Measurements from ENCODE around the gene PIWIL4.
"Not testable (repeated sequence)": the region's sequence is repeated elsewhere in the genome, so short reads cannot be mapped to it uniquely, and the experiment has no call there.

The PIWIL4 gene

DNA sequence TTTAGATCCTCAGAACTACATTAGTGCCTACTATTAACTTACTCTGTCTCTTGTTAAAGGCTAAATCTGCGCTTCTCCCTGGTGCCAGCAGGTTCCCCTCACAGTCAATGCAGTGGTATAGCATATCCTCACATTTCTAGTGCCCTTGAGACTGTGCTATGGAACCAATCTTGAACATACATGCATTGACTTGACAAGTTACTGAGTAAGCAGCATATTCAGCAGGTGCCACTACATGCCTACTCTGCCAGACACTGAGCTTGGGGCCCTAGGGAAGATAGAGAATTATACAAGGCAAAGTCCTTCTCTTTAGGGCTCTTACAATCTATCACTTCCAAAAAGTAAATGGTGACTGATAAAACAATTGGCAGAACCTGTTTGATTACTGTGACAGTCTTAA lies 20.3 kb upstream of the PIWIL4 start:
- DNase-seq (ENCODE audit: low read depth, low spot score), result no peak

DNA sequence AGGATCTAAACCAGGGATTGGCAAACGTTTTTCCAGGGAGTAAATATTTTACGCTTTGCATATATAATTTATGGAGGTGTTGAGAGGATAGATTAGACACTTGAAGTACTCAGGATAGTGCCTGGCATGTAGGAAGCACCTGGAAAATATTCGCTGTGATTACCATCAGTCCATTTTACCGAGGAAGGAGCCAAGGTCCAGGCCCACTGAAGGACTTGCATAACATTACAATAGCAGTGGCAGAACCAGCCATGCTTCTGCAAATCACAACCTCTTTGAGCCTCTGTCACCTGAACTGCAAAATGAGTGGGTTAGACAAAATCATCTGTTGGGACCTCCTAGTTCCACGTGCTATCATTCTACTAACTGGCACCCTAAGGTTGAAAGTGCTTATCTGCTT lies 18.0 kb upstream of the PIWIL4 start:
- no peak for DNase-seq (ENCODE audit: low read depth, low spot score)

DNA sequence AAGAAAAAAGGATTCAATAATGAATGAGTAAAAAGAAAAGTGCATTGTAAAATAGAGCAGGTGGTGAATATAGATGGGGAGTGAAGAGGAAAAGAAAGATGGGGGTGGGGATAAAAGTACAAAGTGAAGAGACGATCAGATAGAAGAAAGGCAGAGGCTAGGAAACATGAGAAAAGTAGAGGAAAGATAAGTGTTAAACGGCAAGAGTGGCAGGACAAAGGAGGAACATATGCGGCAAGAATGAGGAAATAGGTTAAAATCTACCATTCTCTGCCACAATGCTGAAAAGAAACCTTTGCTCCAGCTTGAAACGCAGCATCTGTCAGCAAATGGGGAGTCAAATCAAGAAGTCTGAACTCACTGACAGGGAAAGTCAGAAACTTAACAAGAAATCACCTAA lies 16.7 kb upstream of the PIWIL4 start:
- no peak for DNase-seq (ENCODE audit: low read depth, low spot score)

DNA sequence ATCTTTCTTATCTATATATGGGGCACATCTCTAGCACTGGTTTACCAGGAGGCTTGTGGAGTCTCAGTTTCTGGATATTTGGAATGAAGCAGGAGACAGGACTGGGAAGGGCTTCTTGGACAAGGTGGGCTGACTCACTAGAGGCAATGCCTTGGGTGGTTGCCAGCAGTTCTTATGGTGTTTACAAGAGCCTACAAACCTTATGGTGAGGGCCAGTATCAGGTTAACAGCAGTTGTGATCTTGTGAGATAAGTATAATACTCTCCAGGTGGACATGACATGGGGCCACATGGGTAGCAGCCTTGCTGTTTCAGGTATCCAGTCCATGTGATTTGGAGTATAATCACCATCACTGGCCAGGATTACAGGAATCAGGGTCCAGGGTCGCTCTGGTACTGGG lies 13.2 kb upstream of the PIWIL4 start:
- DNase-seq (ENCODE audit: low read depth, low spot score), result no peak

DNA sequence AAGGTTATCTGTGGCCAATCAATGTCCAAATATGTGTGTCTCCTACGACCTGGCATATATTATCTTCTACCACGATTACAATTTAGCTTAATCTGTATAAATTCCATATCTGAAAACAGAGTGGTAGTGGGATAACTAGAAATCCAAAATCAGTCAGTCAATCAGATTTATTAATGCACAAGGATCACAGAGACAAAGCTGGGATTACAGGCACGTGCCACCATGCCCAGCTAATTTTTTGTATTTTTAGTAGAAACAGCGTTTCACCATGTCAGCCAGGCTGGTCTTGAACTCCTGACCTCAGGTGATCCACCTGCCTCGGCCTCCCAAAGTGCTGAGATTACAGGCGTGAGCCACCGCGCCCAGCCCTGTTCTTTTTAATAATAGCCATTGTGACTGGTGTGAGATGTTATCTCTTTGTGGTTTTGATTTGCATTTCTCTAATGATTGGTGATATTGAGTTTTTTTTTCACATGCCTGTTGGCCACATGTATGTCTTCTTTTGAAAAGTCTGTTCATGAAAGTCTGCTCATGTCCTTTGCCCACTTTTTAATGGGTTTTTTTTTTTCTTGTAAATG lies 11.3 kb upstream of the PIWIL4 start:
- DNase-seq (ENCODE audit: low read depth, low spot score), result not testable (repeated sequence)

DNA sequence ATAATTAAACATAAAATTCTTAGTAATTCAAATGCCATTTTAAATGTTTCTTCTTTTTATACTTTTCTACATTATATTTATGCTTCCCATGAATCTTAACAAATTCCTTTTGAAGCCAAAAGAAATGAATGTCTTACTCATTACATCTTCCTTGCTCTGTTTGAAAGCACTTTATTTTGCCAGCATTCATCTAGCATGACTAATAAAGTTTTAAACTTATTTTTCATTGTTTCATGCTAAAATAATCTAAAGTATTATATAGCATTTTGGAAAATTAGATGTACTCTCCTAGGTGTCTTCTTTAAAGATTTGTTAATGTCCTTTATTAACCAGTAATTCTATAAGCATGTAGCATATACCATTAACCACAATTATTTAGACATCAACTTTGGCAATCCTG lies 9.7 kb upstream of the PIWIL4 start:
- no peak for DNase-seq (ENCODE audit: low read depth, low spot score)

DNA sequence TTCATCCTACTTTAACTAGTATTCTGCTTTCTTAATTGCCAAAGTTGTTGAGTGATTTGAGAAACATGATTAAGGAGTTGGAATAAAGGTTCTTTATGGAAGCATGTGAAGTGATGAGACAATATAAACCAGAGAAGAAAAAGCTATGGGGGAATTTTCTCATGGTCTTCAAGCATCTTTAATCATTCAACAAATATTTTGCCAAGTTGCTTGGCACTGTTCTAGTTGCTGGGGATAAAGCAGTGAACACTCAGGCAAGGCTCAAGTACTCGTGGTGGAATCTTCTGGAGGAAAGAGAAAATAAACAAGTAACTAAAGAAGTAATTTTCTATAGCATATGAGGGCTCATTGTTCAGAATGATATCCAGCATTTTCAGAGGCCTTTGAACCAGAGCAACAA lies 9.2 kb upstream of the PIWIL4 start:
- DNase-seq (ENCODE audit: low read depth, low spot score), result no peak

DNA sequence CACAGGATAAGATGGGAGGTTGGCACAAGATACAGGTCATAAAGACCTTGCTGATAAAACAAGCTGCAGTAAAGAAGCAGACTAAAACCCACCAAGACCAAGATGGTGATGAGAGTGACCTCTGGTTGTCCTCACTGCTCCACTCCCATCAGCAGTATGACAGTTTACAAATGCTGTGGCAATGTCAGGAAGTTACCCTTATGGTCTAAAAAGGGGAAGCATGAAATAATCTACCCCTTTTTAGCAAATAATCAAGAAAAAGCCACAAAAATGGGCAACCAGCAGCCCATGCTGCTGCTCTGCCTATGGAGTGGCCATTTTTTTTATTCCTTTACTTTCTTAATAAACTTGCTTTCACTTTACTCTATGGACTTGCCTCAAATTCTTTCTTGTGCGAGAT lies 8.7 kb upstream of the PIWIL4 start:
- DNase-seq (ENCODE audit: low read depth, low spot score), result no peak

DNA sequence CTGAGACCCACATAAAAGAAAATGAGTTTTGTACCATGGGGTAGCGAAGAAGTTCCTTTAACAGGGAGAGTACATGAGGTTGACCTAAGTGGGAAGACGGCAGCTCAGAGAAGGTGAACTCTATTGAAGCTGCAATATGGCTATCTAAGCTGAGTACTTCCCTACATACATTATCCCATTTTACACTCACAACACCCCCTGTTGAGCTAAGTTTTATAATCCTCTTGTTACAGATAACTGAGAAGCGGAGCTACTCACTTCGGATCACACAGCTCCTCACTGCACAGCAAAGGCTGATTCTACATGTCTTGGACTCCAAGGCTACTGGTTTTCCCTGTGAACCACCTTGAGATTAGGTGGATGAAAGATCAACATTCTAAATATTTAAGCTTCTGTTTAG lies 8.2 kb upstream of the PIWIL4 start:
- DNase-seq (ENCODE audit: low read depth, low spot score), result no peak

DNA sequence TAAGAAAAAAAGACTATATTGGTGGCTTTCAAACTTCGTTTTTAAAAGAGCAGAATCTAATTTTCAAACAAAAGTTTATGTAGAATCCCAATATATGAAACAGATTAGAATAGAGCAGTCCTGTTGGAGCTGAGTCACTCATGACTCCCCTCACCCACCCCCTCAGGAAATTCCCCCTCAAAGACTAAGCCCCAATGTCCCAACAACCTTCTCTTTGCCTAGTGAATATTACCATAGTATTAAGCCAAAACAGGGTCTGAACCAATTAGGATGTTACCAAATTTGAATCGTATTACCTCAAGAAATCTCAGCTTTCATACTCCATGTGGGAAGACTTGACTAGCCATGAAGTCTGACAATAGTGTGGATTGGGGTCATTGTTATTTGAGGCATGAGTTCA lies 7.8 kb upstream of the PIWIL4 start:
- no peak for DNase-seq (ENCODE audit: low read depth, low spot score)

DNA sequence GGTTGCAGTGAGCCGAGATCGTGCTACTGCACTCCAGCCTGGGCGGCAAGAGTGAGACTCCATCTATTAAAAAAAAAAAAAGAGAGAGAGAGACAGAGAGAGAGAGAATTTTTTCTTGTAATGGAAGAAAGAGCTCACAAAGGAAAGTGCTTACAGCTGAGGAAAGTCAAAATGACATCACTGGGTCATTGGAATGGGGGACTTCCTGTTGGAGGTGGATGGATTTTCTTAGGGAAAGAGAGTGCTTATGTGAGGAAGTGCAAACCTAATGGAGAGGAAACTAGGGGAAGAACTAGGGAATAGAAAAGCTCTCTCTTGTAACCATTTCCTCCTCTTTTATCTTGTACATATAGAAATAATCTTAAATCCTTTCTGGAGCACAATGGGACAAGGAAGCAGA lies 6.3 kb upstream of the PIWIL4 start:
- DNase-seq (ENCODE audit: low read depth, low spot score), result no peak

DNA sequence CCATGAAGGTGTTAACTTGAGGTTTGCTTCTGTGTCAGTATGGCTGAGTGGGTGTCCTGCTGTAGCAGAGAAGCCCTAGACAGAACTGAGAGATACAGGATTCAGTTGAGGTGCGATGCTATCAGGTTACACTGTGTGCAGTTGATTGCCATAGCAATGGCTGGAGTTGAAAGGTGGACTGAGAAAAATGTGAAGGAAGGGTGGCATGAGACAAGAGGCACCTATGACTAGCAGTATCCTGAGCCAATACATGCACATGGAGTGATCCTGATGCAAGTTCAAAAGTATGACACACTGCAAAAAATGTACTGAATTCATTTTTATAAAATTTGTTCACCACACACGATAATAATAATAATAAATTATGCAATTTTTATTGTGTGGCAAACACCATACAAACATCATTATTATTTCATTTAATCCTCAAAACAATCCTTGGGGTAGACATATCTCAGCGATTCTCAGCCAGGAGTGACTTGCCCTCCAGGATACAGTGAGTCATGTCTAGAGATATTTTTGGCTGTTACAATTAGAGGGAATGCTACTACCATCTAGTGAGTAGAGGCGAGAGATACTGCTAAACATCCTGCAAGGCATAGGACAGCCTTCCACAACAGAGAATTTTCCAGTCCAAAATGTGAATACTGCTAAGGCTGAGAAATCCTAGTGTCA lies 3.9 kb upstream of the PIWIL4 start:
- DNase-seq (ENCODE audit: low read depth, low spot score), result no peak

DNA sequence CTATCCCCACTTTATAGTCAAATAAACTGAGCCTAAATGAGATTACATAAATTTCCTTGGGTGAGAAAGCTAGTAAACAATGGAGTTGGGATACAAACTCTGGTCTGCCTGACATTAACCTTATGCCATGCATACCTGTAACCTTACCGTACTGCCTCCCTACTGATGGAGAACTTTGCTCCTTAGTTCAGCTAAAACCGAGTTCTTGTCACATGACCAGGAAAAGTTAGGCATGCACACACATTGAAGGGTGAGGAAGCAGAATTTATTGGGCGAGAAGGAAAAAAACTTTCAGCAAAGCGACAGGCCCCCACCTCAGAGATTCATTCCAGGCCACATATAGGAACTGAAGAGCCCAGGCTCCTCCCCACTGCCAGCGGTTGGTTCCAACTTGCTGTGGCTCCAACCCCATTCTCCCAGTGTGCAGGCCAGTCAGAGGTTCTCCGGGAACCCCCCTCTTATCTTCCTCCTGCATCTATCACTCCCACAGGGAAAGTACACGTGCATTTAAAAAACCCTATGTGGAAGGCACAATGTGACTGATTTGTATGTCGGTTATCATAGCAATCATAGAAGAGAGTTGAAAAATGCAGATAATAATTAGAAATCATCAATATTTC lies 3.2 kb upstream of the PIWIL4 start:
- DNase-seq (ENCODE audit: low read depth, low spot score), result no peak

DNA sequence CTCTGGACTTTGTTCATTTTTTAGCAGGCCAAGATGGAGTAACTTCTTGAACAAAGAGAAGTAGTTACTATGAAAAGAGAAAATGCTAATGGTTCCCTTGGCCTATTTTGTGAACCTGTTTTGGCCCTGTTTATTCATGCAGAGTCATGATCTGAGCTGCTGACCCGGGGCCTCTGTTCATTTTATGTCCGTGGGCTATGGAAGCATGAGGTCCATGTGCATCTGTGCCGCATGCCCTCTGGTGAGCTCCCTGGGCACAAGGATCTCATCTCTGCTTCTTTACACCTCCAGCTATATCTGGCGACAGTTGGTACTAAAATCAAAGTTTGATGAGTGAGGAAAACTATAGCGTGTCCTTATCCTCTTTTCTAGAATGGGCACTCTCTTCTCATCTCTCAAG lies 1.0 kb downstream of the PIWIL4 start:
- DNase-seq (ENCODE audit: low read depth, low spot score), result no peak

DNA sequence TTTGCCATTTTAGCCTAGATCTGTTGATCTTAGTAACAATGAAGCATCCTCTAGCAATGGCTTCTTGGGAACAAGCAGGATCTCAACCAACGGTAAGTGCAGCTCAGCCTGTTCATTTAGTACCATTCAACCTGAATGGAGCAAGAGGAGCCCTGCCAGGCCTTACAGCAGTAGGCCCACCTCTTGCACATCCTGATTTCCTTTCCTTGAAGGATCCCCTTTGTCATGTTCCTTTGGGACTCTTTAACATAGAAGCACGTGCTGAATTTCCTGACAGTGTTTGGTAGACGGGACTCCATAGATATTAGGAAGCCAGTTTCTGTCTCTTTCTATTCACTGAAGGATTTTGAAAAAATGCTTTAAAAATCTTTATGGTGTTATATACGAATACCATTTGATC lies 1.5 kb downstream of the PIWIL4 start:
- no peak for DNase-seq (ENCODE audit: low read depth, low spot score)

DNA sequence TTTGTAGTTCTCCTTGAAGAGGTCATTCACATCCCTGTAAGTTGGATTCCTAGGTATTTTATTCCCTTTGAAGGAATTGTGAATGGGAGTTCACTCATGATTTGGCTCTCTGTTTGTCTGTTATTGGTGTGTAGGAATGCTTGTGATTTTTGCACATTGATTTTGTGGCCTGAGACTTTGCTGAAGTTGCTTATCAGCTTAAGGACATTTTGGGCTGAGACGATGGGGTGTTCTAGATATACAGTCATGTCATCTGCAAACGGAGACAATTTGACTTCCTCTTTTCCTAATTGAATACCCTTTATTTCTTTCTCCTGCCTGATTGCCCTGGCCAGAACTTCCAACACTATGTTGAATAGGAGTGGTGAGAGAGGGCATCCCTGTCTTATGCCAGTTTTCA lies 5.8 kb downstream of the PIWIL4 start:
- not testable (repeated sequence) for DNase-seq (ENCODE audit: low read depth, low spot score)

DNA sequence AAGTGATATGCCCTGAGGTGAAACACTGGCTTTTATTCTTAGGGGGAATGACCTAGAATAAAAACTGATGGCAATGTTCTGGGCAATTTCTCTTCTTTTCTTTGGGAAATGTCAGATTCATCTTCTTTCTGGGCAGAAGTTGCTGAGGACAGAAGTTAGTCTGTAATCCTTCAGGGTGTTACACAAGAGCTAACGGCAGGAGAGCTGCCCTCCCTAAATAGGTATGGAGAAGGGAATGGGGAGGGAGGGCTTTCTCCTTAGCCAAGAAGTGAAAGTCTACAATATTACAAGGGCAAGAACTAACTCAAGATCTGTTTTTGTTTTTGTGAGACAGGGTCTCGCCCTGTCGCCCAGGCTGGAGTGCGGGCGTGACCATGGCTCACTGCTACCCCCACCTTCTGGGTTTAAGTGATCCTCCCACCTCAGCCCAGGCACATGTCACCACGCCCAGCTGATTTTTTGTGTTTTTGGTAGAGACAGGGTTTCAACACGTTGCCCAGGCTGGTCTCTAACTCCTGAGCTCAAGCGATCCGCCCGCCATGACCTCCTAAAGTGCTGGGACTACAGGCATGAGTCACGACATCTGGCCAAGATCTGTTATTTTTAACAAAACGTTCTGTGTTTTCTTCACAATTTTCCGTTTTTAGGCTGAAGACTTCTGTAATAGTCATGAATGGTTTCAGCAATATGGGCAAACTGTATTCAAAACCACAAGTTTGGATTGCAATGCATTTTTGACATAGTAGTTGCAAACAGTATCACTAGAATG lies 7.2 kb downstream of the PIWIL4 start:
- no peak for DNase-seq (ENCODE audit: low read depth, low spot score)

DNA sequence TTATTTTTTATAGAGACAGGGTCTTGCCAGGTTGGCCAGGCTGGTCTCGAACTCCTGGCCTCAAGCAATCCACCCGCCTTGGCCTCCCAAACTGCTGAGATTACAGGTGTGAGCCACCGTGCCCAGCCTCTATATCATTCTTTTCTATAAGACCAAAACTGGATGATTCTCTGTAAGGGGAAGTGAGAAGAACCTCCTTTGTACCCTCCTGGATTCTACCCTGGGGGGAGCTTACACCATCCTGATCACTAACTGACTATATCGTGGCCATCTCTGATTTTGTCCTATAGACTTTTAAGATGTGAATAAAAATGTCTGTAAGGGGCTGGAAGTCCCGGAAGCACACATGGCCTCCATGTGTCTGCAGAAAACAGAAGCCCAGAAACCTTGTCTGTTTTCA lies 9.1 kb downstream of the PIWIL4 start:
- no peak for DNase-seq (ENCODE audit: low read depth, low spot score)

DNA sequence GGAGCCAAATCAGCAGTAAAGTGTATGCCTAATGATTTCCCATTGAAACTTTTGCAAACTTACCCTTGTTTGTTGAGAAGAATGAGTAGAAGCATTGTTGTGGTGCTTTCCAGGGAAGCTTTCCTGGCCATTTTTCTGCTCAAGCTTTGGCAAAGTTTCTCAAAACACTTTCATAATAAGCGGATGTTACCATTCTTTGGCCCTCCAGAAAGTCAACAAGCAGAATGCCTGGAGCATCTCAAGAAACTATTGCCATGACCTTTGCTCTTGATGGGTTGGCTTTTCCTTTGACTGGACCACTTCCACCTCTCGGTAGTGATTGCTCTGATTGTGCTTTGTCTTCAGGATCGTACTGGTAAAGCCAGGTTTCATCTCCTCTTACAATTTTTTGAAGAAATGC lies 10.7 kb downstream of the PIWIL4 start:
- DNase-seq (ENCODE audit: low read depth, low spot score), result no peak

DNA sequence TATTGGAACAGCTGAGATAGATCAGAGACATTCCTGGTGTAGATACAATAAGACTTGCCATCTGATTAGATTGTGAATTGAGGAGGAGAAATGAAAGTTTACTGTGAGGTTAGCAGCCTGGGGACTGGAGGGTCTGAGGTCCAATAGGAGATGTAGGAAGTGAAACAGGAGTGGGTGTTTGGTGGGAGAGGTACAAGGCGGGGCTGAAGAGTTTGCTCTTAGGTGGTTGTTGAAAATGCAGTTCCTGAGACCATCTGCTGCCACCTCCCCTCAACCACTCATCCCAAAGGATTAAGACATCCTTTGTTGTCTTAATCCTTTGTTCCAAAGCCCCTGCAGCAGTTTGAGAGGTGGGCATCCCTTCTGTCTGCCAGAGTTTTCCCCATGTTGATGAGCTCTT lies 14.8 kb downstream of the PIWIL4 start:
- no peak for DNase-seq (ENCODE audit: low read depth, low spot score)

DNA sequence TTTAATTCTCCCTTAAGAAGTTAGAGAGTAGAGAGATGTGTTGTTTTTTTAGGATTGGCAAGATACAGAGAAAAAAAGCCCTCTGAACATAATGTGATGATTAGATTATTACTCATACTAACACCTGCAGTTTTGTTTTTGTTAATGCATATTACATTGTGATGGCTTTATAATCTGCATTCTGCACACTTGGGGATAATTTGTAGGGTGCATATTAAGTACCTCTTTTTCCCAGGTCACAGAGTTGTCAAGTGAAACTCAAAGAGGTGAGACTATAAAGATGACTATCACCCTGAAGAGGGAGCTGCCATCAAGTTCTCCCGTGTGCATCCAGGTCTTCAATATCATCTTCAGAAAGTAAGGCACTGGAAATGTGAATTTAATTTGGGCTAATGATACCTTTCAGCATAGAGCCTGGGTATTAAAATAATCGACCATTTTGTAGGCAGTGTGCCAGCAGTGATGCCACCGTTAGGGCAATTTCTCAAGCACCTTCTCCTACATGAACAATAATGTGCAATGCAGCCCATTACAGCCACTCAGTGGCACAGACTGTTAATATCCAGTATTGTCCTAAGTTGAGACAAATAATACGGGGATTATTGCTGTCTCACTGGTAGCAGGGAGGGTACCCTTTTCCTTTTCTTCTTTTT lies 16.2 kb downstream of the PIWIL4 start:
- DNase-seq (ENCODE audit: low read depth, low spot score), result no peak

DNA sequence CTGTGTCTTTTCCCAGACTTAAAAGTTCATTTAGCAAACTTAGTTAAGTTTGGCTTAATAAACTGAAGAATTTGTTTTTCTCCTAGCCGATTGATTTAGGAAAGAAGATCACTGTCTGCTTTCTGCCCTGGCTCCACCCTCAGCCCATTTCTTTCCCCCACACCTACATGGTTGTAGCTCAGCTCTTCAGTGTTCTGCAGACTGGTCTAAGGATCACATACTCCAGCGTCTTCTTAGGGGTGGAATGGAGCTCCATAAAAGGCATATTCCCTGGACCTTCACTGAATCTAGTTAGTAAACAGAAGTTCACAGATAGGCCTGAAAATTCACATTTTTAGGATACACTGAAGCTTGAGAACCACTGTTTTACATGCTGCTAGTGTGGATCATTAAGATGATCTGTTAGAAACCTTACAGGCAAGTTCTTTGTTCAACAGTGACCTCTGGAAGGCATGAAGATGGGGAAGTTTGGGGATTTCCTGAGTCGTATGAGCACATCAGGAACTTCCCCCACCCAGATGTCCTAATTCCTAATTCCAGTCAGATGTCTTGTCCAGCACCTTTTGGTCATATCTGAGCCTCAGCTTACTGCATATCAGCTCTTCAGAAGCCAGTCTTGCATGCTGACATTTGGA lies 16.8 kb downstream of the PIWIL4 start:
- DNase-seq (ENCODE audit: low read depth, low spot score), result no peak

Measured in activated CD4-positive, CD25-positive, alpha-beta regulatory T cell treated with anti-CD3 and anti-CD28 coated beads, Interleukin-2, amount 50 U/mL, for 16 hours (primary cell).